Measurements from ENCODE around the gene CLEC3B.

CLEC3B gene

GRCh38 chr3:45002139-45002660, 23.9 kb upstream of the CLEC3B start:
- no peaks in the 10 kb centered on the region for H3K27me3 ChIP-seq (ENCODE audit: insufficient read depth, poor library complexity, severe bottlenecking)
- no peak overlapping the region for H3K4me3 ChIP-seq (ENCODE audit: severe bottlenecking)
- ATAC-seq (ENCODE audit: low read depth) = no peak
- DNase-seq (ENCODE audit: low spot score) = no peak
- H3K9me3 ChIP-seq (ENCODE audit: severe bottlenecking) = no peaks in the 10 kb centered on the region
- peak; percentile 1 for TF ChIP-seq CTCF (IDR thresholded peaks at IDR 0.05; ENCODE audit: poor library complexity, severe bottlenecking)
- no peak overlapping the region for H3K27ac ChIP-seq (ENCODE audit: poor library complexity, severe bottlenecking)
- peaks cover 82% of the 10 kb centered on the region for H3K36me3 ChIP-seq (ENCODE audit: low read depth)
- H3K4me1 ChIP-seq (ENCODE audit: insufficient read depth, poor library complexity, severe bottlenecking) = no peaks in the 10 kb centered on the region

- Histone ChIP-seq H3K27me3 (ENCODE audit: insufficient read depth, poor library complexity, severe bottlenecking) (no peaks in the 10 kb centered on the region), H3K9me3 (ENCODE audit: severe bottlenecking) (no peaks in the 10 kb centered on the region), H3K36me3 (ENCODE audit: low read depth) (peaks cover 82% of the 10 kb centered on the region), H3K4me1 (ENCODE audit: insufficient read depth, poor library complexity, severe bottlenecking) (no peaks in the 10 kb centered on the region), H3K27ac (ENCODE audit: poor library complexity, severe bottlenecking) (no peak overlapping the region), H3K4me3 (ENCODE audit: severe bottlenecking) (no peak overlapping the region)
- no peak for TF ChIP-seq CTCF (IDR thresholded peaks at IDR 0.05; ENCODE audit: poor library complexity, severe bottlenecking)
- ATAC-seq (ENCODE audit: low read depth) (no peak), DNase-seq (ENCODE audit: low spot score) (no peak)
Observed at GRCh38 chr3:45002720-45003119, 23.4 kb upstream of the CLEC3B start.

- Histone ChIP-seq H3K9me3 (ENCODE audit: severe bottlenecking) (no peaks in the 10 kb centered on the region), H3K27ac (ENCODE audit: poor library complexity, severe bottlenecking) (no peak overlapping the region), H3K36me3 (ENCODE audit: low read depth) (peaks cover 84% of the 10 kb centered on the region), H3K4me1 (ENCODE audit: insufficient read depth, poor library complexity, severe bottlenecking) (no peaks in the 10 kb centered on the region), H3K27me3 (ENCODE audit: insufficient read depth, poor library complexity, severe bottlenecking) (no peaks in the 10 kb centered on the region), H3K4me3 (ENCODE audit: severe bottlenecking) (no peak overlapping the region)
- no peak for TF ChIP-seq CTCF (IDR thresholded peaks at IDR 0.05; ENCODE audit: poor library complexity, severe bottlenecking)
- ATAC-seq (ENCODE audit: low read depth) (no peak), DNase-seq (ENCODE audit: low spot score) (no peak)
Observed at GRCh38 chr3:45003406-45003805, 22.7 kb upstream of the CLEC3B start.

- no peak for DNase-seq (ENCODE audit: low spot score)
- no peak for TF ChIP-seq CTCF (IDR thresholded peaks at IDR 0.05; ENCODE audit: poor library complexity, severe bottlenecking)
- no peaks in the 10 kb centered on the region for H3K27me3 ChIP-seq (ENCODE audit: insufficient read depth, poor library complexity, severe bottlenecking)
- H3K27ac ChIP-seq (ENCODE audit: poor library complexity, severe bottlenecking) = no peak overlapping the region
- H3K4me3 ChIP-seq (ENCODE audit: severe bottlenecking) = no peak overlapping the region
- no peak for ATAC-seq (ENCODE audit: low read depth)
- H3K9me3 ChIP-seq (ENCODE audit: severe bottlenecking) = no peaks in the 10 kb centered on the region
- peaks cover 84% of the 10 kb centered on the region for H3K36me3 ChIP-seq (ENCODE audit: low read depth)
- H3K4me1 ChIP-seq (ENCODE audit: insufficient read depth, poor library complexity, severe bottlenecking) = no peaks in the 10 kb centered on the region
Observed at GRCh38 chr3:45003859-45004258, 22.2 kb upstream of the CLEC3B start.

- Histone ChIP-seq H3K4me3 (ENCODE audit: severe bottlenecking) (no peak overlapping the region), H3K4me1 (ENCODE audit: insufficient read depth, poor library complexity, severe bottlenecking) (no peaks in the 10 kb centered on the region), H3K9me3 (ENCODE audit: severe bottlenecking) (no peaks in the 10 kb centered on the region), H3K27ac (ENCODE audit: poor library complexity, severe bottlenecking) (no peak overlapping the region), H3K27me3 (ENCODE audit: insufficient read depth, poor library complexity, severe bottlenecking) (no peaks in the 10 kb centered on the region), H3K36me3 (ENCODE audit: low read depth) (peaks cover 72% of the 10 kb centered on the region)
- no peak for TF ChIP-seq CTCF (IDR thresholded peaks at IDR 0.05; ENCODE audit: poor library complexity, severe bottlenecking)
- DNase-seq (ENCODE audit: low spot score) (no peak), ATAC-seq (ENCODE audit: low read depth) (no peak)
Observed at GRCh38 chr3:45007091-45007490, 19.0 kb upstream of the CLEC3B start.
